HL-60/S4 treated with phorbol 12-myristate 13-acetate at 8.2 ng/mL for 4 days and 3 days (cell line): ENCODE results near the gene SLC29A1.
"Not testable (repeated sequence)": the region's sequence is repeated elsewhere in the genome, so short reads cannot be mapped to it uniquely, and the experiment has no call there.

ENCODE experiments used
- in situ Hi-C: fragments of 300-500 bp; cut with MboI; formaldehyde crosslinking; loops from 2 replicates; pipeline ENCODE4 v1.15.0; 2022; ENCODE audit warnings: low sequenced_read_pairs

SLC29A1 gene

GRCh38 chr6:44223319-44224028 is at the start of gene SLC29A1:
Gene SLC29A1 (plus strand): TSS chr6:44223595. CDS start chr6:44227314, 3,719 bp downstream.
- in situ Hi-C loops = no loop called here

- in situ Hi-C loops = no loop called here
These were observed 47.1 kb upstream of the SLC29A1 start for GRCh38 chr6:44176130-44176761.

DNA sequence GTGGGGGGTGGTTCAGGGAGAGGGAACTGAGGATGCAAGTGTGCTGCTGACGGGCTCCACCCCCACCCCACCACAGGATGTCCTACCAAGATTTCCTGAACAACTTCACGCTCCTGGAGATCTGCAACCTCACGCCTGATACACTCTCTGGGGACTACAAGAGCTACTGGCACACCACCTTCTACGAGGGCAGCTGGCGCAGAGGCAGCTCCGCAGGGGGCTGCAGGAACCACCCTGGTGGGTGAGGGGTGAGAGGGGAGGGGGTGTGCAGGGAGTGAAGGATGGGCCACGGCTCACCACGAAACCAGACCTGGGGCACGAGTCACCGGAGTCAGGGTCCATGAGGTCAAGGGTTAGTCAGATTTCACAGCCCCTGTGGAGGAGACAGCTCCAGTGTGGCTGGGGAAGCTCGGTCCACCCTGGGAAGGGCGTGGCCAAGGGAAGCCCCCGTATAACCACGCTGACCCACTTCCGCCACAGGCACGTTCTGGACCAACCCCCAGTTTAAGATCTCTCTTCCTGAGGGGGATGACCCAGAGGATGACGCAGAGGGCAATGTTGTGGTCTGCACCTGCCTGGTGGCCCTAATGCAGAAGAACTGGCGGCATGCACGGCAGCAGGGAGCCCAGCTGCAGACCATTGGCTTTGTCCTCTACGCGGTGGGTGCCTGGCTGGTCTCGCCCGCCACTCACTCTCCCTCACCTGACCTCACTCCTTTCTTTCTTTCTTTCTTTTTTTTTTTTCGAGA is 46.5 kb upstream of the SLC29A1 start:
- in situ Hi-C loops = no loop called here

DNA sequence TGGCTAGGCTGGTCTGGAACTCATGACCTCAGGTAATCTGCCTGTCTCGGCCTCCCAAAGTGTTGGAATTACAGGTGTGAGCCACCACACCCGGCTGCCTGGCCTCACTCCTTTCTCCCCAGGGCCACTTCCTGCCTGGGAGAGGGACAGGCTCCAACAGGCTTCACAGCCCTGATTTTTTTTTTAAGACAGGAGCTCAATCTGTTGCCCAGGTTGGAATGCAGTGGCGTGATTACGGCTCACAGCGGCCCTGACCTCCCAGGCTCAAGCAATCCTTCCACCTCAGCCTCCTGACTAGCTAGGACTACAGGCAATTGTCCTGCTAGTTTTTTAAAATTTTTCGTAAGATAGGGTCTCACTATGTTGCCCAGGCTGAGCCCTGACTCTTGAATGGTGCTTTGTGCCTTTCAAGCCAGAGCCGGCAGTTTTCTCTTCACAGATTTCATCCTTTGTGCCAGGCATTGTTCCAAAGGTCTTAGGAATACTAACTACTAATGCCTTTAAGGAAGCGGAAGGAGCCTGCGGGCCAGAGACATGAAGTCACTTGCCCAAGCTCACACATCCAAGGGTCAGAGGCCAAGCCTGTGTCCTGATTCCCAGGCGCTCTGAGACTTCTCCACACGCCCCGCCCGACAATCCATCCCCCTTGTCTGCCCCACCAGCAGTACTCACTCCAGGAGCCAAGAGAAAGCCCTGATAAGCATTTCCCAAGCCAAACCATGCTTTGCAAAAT is 45.5 kb upstream of the SLC29A1 start:
- in situ Hi-C loops = no loop called here

- in situ Hi-C loops = no loop called here
These were observed 44.8 kb upstream of the SLC29A1 start for GRCh38 chr6:44178424-44179071.

- in situ Hi-C loops = no loop called here
These were observed 44.3 kb upstream of the SLC29A1 start for GRCh38 chr6:44179072-44179536.

DNA sequence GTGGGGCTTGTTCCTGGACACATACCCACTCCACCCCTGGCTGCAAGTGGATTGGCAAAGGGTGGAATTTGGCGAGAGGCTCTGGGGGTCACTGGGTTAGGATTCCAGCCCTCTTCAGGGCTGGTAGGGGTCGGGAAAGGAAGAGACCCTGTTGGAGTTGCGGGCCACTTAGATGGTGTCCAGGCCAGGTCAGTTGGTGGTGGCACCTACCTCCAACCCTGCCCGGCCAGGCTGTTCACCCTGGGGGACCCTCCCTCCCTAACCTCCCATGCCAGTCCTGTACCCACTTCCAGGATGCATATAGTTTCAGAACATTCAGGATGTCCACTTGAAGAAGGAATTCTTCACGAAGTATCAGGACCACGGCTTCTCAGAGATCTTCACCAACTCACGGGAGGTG is 43.7 kb upstream of the SLC29A1 start:
- in situ Hi-C loops = no loop called here

DNA sequence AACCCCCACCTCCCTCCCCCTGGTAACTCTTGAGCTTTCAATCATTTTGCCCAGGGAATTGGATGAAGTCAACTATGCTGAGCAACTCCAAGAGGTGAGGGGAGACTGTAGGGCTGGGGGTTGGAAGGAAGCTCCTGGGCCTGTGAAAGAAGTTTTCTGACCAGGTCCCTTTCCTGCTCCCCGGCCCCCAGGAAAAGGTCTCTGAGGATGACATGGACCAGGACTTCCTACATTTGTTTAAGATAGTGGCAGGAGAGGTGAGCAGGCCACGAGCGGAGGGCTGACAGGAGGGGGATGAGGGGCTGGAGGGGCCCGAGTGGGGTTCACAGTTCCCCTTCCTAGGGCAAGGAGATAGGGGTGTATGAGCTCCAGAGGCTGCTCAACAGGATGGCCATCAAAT is 43.0 kb upstream of the SLC29A1 start:
- in situ Hi-C loops = no loop called here

- in situ Hi-C loops = no loop called here
These were observed 42.5 kb upstream of the SLC29A1 start for GRCh38 chr6:44180886-44181285.

- in situ Hi-C loops = not testable (repeated sequence)
These were observed 41.6 kb upstream of the SLC29A1 start for GRCh38 chr6:44181784-44182183.

- in situ Hi-C loops = no loop called here
These were observed 40.4 kb upstream of the SLC29A1 start for GRCh38 chr6:44182911-44183390.

DNA sequence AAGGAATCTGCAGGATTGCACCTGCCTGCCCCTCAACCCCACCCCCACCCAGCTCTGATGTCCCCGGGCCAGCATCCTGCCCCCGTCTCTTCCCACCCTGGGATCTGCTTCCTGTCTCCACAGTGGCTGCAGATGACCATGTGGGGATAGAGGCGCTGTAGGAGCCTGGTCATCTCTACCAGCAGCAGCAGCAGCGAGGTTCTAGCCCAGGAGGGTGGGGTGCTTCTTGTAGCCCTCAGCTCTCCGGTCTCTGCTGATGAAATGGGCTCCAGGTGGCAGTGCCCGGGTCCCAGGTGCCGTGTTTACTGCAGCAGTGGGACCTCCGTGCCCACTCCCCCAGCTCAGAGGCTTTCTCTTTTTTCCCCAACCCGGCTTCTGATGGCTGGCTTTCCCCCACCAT is 39.6 kb upstream of the SLC29A1 start:
- in situ Hi-C loops = no loop called here

GRCh38 chr6:44185356-44185755 is 38.0 kb upstream of the SLC29A1 start:
- in situ Hi-C loops = not testable (repeated sequence)

DNA sequence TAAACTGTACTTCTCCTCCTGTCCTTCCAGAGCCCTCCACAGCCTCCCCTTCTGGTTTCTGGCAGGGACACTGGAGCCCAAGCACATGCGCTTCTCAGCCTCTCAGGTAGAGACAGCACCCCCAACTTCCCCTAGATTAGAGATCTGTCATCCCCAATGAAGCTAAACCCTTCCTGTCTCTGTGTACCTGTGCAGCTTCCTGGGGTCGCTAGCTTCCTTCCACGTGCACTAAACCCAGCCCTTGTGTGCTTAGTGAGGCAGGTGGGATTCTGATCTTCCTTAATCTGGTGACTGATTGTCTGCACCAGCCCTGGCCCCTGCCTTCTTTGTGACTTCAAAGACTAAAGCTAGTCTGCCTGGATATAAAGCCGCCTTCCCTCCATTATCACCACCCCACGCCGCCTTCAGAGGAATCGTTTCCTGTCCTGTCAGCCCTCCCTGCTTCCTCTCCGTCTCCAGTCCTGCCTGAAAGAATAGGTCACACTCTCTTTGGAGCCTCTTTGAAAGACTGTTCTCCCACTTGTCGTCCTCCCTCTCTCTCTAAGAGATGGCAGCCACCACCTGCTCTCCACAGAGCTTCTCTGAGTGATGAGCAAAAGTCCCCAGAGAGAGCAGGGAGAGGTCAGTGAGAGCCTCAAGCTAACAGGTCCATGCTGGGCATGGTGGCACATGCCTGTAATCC is 37.3 kb upstream of the SLC29A1 start:
- in situ Hi-C loops = no loop called here

DNA sequence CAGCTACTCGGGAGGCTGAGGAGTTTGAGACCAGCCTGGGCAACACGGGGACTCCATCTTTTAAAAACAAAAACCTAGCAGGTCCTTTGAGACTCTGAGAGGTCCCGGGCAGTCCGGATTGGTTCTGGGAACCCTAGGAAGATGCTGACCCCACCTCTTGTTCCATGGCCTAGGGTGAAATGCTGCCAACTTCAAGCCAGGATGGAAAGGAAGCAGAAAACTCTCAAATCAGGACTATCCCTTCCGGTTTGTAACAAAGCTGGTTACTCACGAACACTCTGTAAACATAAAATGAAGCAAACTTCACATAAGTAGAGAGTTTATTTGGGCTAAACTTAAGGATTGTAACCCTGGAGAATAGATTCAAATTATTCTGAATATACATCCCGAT is 36.8 kb upstream of the SLC29A1 start:
- in situ Hi-C loops = no loop called here

DNA sequence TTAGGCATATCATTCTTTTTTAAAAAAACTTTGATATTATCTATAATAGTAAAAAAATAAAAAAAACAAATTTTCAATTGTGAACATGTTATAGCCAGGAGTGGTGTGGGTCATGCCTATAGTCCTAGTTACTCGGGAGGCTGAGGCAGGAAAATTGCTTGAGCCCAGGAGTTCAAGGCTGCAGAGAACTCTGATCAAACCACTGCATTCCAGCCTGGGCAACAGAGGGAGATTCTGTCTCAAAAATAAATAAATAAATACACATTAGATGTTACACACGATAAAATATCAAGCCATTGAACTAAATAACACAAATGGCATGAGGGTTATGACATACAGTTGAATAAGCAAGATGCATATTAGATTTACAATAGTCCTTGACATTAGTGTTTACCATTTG is 34.6 kb upstream of the SLC29A1 start:
- in situ Hi-C loops = no loop called here

GRCh38 chr6:44189257-44189656 is 34.1 kb upstream of the SLC29A1 start:
- in situ Hi-C loops = no loop called here

GRCh38 chr6:44190715-44191114 is 32.7 kb upstream of the SLC29A1 start:
- in situ Hi-C loops = no loop called here

DNA sequence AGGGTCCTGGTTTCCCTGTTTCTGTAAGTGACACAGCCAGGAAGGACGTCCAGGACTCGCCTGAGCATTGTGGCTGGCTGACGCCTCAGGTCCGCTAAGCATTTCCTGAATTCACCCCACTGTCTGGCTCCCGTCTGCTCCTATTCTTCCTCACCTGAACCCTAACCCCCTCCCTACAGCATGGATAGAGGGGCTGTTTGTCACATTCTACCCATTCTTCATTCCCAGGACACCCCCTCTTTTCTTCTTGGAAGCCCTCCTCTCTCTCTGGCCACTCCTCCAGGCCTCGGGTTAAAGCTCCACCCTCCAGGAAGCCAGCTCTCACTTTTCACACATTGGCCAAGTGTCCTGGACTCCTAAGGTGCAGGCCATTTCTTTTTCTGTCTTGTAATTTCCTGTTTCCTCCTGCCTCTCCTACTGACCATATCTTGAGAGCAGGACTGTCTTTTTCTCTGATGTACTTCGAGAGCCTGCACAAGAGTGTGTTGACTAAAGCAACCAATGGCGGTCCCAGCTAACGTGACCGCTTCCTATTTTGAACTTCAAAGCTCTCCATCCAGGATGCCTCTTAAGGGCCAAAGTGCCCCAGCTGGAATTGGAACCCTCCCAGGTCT is 30.9 kb upstream of the SLC29A1 start:
- in situ Hi-C loops = no loop called here
